ENCODE measurements around the gene EPB41L2. TPM values are rescaled to one million over a fixed set of nuclear protein-coding genes. Genes with fewer than 3 reads are reported as not detected.

EPB41L2 gene
- total RNA-seq, 1 experiment from 2014 or later = 106 TPM

DNA sequence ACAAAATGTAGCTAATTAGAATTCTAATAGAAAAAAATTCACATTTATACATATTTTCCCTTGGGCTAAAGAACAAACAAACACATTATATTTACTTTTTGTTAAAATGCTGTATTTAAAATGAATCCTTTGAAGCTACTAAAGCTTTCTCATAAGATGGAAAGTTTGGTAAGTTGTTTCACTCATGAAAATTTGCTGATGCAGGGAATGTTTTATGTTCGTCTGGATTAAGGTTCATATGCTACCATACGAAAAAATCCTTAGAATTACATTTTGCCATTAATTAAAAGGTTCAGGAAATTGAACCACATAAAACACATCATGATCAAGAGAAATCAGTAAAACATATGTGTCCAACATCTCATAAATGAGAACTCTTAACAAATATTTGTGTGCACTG lies 173.6 kb downstream of the EPB41L2 start:
- H3K27ac Mint-ChIP-seq = no peak overlapping the region
- no peak for DNase-seq (ENCODE audit: low spot score)
- H3K36me3 Mint-ChIP-seq = peaks cover 15% of the 10 kb centered on the region
- TF ChIP-seq ZNF423 (CRISPR knock-in tag; IDR thresholded peaks at IDR 0.05) = no peak
- no peak for TF ChIP-seq ZNF671 (CRISPR knock-in tag; IDR thresholded peaks at IDR 0.05)
- TF ChIP-seq E2F4 (CRISPR knock-in tag; IDR thresholded peaks at IDR 0.05; ENCODE audit: borderline replicate concordance, low read depth) = no peak
- no peak for TF ChIP-seq MAX (CRISPR knock-in tag; IDR thresholded peaks at IDR 0.05)
- no peak for TF ChIP-seq ZNF281 (CRISPR knock-in tag; IDR thresholded peaks at IDR 0.05)
- TF ChIP-seq NFE2L1 (CRISPR knock-in tag; IDR thresholded peaks at IDR 0.05) = no peak
- no peak for TF ChIP-seq CBFB (CRISPR knock-in tag; IDR thresholded peaks at IDR 0.05; ENCODE audit: low read depth)
- no peak for TF ChIP-seq PRRX2 (CRISPR knock-in tag; IDR thresholded peaks at IDR 0.05)
- TF ChIP-seq JAZF1 (CRISPR knock-in tag; IDR thresholded peaks at IDR 0.05) = no peak
- TF ChIP-seq SP1 (CRISPR knock-in tag; conservative IDR thresholded peaks at IDR 0.05) = no peak
- TF ChIP-seq RORB (CRISPR knock-in tag; IDR thresholded peaks at IDR 0.05) = no peak
- TF ChIP-seq ZNF512 (CRISPR knock-in tag; IDR thresholded peaks at IDR 0.05; ENCODE audit: borderline replicate concordance) = no peak
- TF ChIP-seq, protein P1, sequence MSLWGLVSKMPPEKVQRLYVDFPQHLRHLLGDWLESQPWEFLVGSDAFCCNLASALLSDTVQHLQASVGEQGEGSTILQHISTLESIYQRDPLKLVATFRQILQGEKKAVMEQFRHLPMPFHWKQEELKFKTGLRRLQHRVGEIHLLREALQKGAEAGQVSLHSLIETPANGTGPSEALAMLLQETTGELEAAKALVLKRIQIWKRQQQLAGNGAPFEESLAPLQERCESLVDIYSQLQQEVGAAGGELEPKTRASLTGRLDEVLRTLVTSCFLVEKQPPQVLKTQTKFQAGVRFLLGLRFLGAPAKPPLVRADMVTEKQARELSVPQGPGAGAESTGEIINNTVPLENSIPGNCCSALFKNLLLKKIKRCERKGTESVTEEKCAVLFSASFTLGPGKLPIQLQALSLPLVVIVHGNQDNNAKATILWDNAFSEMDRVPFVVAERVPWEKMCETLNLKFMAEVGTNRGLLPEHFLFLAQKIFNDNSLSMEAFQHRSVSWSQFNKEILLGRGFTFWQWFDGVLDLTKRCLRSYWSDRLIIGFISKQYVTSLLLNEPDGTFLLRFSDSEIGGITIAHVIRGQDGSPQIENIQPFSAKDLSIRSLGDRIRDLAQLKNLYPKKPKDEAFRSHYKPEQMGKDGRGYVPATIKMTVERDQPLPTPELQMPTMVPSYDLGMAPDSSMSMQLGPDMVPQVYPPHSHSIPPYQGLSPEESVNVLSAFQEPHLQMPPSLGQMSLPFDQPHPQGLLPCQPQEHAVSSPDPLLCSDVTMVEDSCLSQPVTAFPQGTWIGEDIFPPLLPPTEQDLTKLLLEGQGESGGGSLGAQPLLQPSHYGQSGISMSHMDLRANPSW (CRISPR knock-in tag; conservative IDR thresholded peaks at IDR 0.05; ENCODE audit: low read depth) = no peak
- TF ChIP-seq ZNF138 (CRISPR knock-in tag; conservative IDR thresholded peaks at IDR 0.05) = no peak
- TF ChIP-seq, protein P2, sequence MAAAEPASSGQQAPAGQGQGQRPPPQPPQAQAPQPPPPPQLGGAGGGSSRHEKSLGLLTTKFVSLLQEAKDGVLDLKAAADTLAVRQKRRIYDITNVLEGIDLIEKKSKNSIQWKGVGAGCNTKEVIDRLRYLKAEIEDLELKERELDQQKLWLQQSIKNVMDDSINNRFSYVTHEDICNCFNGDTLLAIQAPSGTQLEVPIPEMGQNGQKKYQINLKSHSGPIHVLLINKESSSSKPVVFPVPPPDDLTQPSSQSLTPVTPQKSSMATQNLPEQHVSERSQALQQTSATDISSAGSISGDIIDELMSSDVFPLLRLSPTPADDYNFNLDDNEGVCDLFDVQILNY (CRISPR knock-in tag; IDR thresholded peaks at IDR 0.05) = no peak
- no peak for TF ChIP-seq IRF2 (CRISPR knock-in tag; IDR thresholded peaks at IDR 0.05; ENCODE audit: borderline replicate concordance, low read depth)
- H3K4me1 Mint-ChIP-seq = peaks cover 3% of the 10 kb centered on the region
- H3K27me3 Mint-ChIP-seq (ENCODE audit: low read depth) = no peaks in the 10 kb centered on the region
- ATAC-seq = no peak
- H3K4me3 Mint-ChIP-seq = no peak overlapping the region
- ChIA-PET POLR2A (no interaction called here), CTCF (interaction anchor here (1.1 kb wide), 1 partner anchor 739 kb away, joined by 3 read pairs; no protein-coding TSS in a partner anchor)
- H3K9me3 Mint-ChIP-seq = 0 out of 2 replicates have a peak, but pooled peaks cover 3% of the 10 kb centered on the region

- 0 out of 2 replicates have a peak, but pooled peaks cover 3% of the 10 kb centered on the region for H3K9me3 Mint-ChIP-seq
- peaks cover 5% of the 10 kb centered on the region for H3K36me3 Mint-ChIP-seq
- POLR2A ChIA-PET = no interaction called here
- H3K27ac Mint-ChIP-seq = no peak overlapping the region
- CTCF ChIA-PET = no interaction called here
- H3K4me1 Mint-ChIP-seq = peaks cover 3% of the 10 kb centered on the region
- TF ChIP-seq ZNF317 (CRISPR knock-in tag; IDR thresholded peaks at IDR 0.05; ENCODE audit: borderline replicate concordance, low read depth) (no peak), FOXJ3 (CRISPR knock-in tag; IDR thresholded peaks at IDR 0.05; ENCODE audit: borderline replicate concordance) (no peak), RORB (CRISPR knock-in tag; IDR thresholded peaks at IDR 0.05) (no peak), HMGA2 (CRISPR knock-in tag; IDR thresholded peaks at IDR 0.05) (no peak), IRF2 (CRISPR knock-in tag; IDR thresholded peaks at IDR 0.05; ENCODE audit: borderline replicate concordance, low read depth) (no peak)
- H3K4me3 Mint-ChIP-seq = no peak overlapping the region
- no peak for ATAC-seq
- DNase-seq (ENCODE audit: low spot score) = no peak
- H3K27me3 Mint-ChIP-seq (ENCODE audit: low read depth) = no peaks in the 10 kb centered on the region
These were observed 174.8 kb downstream of the EPB41L2 start for GRCh38 chr6:130888246-130888645.
